NCI-H524 treated with DMSO at 0.1 percent for 48 hours (cell line): ENCODE measurements around the gene NBPF20.
"Not testable (repeated sequence)": the region's sequence is repeated elsewhere in the genome, so short reads cannot be mapped to it uniquely, and the experiment has no call there.

ENCODE experiments used
- DNase-seq: peaks from one replicate; lab custom pipeline; 2025; lab: John Stamatoyannopoulos, UW

NBPF20 gene

GRCh38 chr1:145425436-145426029 lies at the start of gene NBPF20:
NBPF20 (minus strand) TSS chr1:145425603; CDS start chr1:145405272, 20,331 bp downstream.
- peak; percentile 38 for DNase-seq

DNA sequence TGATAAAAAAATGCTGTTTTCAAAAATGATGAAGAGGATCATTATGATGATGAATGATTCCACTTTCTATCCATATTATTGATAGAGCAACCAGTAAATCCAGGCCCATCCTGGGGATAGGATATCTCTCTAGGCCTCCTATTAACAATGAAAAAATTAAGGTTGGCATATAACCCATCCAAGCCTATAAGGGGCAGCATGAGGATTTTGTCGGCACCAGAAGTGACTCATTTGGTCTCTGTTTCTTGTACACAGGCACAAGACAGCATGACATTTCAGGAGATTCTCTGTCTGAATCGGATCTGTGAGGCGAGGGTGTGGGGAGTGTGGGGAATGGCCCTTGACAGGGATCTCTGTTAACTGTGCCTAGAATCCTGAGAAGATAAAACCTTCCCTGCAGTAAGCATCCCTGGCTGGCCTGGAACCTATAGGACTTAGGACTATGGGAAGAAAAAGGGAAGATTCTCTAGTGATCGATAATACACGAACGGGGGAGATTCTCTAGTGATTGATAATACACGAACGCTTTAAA lies 49.5 kb upstream of the NBPF20 start:
- not testable (repeated sequence) for DNase-seq

GRCh38 chr1:145472731-145473130 lies 47.3 kb upstream of the NBPF20 start:
- not testable (repeated sequence) for DNase-seq

DNA sequence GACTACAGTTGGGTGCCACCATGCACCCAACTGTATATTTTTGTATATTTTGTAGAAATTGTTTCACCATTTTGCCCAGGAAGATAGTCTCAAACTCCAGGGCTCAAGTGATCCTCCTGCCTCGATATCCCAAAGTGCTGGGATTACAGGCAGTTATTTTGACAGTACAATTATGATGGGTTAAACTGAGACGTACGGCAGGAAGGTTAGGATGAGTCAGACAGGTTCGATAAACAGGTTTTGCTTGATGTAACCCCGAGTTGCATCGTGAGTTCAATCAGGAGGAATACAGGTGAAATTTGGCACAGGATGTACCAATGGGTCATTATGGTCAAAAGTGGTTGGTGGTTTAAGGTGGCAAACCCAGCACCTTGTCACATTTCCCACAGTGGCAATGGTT lies 46.0 kb upstream of the NBPF20 start:
- DNase-seq: not testable (repeated sequence)

- peak; percentile 65 for DNase-seq
These were observed 40.2 kb upstream of the NBPF20 start for GRCh38 chr1:145465405-145466144.

GRCh38 chr1:145464708-145465336 lies 39.4 kb upstream of the NBPF20 start:
- DNase-seq: not testable (repeated sequence)

GRCh38 chr1:145464017-145464416 lies 38.6 kb upstream of the NBPF20 start:
- DNase-seq: not testable (repeated sequence)

GRCh38 chr1:145460684-145461083 lies 35.3 kb upstream of the NBPF20 start:
- not testable (repeated sequence) for DNase-seq

GRCh38 chr1:145460048-145460447 lies 34.6 kb upstream of the NBPF20 start:
- not testable (repeated sequence) for DNase-seq

- not testable (repeated sequence) for DNase-seq
These were observed 34.2 kb upstream of the NBPF20 start for GRCh38 chr1:145459591-145459990.

DNA sequence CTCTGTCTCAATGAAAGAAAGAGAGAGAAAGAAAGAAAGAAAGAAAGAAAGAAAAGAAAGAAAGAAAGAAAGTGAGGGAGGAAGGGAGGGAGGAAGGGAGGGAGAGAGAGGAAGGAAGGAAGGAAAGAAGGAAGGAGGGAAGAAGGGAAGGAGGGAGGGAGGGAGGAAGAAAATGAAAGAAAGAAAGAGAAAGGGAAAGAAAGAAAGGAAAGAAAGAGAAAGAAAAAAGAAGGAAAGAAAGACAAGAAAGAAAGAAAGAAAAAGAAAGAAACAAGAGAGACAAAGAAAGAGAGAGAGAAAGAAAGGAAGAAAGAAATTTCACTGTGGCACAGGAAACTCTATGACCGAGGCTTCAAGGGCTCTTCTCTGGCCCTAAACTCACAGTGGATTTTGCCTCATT lies 33.7 kb upstream of the NBPF20 start:
- DNase-seq: not testable (repeated sequence)

DNA sequence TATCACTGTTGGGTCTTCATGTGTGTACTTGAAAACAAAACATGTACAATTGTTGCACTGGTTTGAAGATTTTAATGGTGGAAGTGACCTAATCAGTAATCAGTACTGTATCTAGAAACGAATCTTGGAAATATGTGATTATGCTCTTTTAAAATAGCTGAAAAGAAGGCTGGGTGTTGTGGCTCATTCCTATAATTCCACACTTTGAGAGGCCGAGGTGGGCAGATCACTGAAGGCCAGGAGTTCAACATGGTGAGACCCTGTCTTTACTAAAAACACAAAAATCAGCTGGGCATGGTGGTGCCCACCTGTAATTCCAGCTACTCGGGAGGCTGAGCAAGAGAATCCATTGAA lies 29.4 kb upstream of the NBPF20 start:
- DNase-seq: not testable (repeated sequence)

GRCh38 chr1:145453873-145454823 lies 28.7 kb upstream of the NBPF20 start:
- DNase-seq: not testable (repeated sequence)

DNA sequence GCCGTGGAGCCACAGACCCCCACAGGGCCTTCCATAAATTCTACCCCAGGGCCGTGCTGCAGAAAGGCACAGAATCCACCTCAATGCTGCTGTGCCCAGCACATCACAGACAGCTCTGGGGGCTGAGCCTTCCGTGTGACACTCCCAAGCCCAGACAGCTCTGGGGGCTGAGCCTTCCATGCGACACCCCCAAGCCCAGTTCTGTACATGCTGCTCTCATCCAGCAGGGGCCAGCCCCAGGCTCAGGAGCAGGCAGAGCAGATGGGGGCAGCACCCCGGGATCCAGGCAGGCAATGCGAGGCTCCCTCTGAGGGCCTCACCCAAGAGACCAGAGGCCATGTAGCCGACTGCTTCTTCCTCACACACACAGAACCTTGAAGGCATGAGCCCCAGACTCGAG lies 27.1 kb upstream of the NBPF20 start:
- not testable (repeated sequence) for DNase-seq

DNA sequence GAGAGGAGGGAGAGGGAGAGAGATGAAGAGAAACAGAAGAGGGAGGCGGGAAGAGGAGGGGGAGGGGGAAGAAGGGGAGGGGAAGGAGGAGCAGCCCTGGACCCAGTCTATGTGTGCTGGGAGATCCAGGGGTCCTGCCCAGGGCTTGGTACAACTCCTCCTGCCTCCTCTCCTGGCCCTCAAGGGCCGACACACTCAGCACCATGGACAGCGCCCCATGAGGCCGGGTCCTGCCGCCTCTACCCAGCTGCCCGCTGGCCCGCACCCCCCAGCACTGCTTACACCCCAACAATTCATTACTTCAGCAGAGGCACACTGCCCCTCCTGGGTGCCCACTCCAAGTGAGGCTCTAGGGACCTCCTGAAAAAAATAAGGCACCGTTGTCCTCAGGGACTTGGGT lies 26.5 kb upstream of the NBPF20 start:
- not testable (repeated sequence) for DNase-seq

- not testable (repeated sequence) for DNase-seq
These were observed 19.8 kb upstream of the NBPF20 start for GRCh38 chr1:145445219-145445618.

DNA sequence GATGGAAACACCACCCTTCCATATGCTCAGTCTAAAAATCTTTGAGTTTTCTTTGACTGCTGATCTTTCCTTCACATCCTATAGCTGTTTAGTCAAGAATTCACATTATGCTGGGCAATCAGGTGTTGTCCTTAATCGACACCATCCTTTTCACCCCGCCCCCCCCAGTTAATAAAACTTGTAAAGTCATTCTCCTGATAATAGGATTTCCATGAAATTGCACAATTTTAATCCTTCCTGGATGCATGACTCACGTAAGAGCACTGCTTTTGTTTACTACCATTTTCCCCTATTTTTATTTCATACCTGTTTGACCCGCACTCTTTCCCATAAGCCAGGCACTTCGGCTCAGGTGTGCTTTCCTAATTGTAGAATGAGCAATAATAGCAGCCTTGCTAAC lies 16.9 kb upstream of the NBPF20 start:
- DNase-seq: not testable (repeated sequence)

DNA sequence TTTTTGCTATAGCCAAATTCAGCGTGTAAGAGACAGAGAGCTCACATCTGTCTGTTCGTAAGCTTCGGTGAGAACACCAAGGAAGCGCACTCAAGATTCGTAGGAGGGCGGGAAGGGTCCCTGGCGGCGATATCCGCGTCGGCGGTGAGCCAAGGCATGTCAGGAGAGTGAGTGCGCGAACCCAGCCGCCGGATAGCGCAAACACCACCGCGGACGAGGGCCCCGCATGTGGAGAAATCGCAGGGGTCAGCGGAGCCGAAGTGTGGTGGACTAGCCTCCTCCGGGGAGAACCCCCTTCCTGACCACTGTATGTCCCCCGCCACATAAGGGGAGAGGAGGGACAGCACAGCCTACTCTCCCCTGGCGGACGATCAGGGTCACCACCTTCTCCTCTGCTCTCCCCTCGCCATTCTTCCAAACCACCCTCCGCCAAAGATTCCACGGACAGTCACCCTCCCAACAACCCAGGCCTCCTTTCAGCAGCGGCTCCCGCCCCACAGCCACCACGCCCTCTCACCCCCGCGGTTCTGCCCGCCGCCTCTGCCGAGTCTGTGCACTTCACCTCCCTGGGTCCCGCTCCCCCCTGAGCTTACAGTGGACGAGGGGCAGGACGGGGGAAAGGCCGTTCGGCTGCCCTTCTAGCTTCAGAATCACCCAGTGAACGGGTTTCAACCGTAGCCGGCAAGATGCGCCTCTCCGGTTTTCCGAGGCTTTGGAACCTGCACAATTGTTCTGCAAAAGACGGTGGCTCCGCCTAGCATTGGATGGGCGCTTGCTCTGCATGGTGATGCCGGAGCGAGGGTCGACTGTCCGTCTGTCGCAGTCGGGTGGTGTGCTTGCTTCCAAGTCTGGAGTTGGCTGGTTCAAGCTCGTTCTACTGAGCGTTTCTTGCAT lies 6.2 kb upstream of the NBPF20 start:
- not testable (repeated sequence) for DNase-seq

GRCh38 chr1:145430830-145431229 lies 5.4 kb upstream of the NBPF20 start:
- DNase-seq: not testable (repeated sequence)

GRCh38 chr1:145429329-145429728 lies 3.9 kb upstream of the NBPF20 start:
- not testable (repeated sequence) for DNase-seq
